Measurements from ENCODE around the gene C1S.

The C1S gene

DNA sequence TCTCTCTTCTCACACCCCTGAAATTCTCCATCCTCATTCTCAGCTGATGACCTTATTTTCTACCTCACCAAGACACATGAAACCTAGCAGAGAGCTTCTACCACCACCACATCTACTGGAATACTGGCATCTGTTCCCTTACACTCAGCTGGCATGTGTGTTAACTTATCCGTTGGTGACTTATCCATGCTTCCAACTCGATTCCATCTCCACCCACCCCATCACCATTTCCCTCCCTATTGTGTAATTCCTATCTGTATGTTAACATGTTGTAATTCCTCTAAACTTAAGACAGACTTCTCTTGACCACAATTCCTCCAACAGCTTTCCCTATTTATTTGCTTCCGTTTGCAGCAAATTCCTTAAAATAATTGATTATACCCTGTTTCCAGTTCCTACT lies 15.4 kb downstream of the C1S start:
- no peak overlapping the region for H3K4me3 ChIP-seq (ENCODE audit: low read depth, low read length)
- TF ChIP-seq, protein P1, sequence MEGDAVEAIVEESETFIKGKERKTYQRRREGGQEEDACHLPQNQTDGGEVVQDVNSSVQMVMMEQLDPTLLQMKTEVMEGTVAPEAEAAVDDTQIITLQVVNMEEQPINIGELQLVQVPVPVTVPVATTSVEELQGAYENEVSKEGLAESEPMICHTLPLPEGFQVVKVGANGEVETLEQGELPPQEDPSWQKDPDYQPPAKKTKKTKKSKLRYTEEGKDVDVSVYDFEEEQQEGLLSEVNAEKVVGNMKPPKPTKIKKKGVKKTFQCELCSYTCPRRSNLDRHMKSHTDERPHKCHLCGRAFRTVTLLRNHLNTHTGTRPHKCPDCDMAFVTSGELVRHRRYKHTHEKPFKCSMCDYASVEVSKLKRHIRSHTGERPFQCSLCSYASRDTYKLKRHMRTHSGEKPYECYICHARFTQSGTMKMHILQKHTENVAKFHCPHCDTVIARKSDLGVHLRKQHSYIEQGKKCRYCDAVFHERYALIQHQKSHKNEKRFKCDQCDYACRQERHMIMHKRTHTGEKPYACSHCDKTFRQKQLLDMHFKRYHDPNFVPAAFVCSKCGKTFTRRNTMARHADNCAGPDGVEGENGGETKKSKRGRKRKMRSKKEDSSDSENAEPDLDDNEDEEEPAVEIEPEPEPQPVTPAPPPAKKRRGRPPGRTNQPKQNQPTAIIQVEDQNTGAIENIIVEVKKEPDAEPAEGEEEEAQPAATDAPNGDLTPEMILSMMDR (IDR thresholded peaks at IDR 0.05; ENCODE audit: borderline replicate concordance, insufficient read depth, low read depth, low read length), result no peak

DNA sequence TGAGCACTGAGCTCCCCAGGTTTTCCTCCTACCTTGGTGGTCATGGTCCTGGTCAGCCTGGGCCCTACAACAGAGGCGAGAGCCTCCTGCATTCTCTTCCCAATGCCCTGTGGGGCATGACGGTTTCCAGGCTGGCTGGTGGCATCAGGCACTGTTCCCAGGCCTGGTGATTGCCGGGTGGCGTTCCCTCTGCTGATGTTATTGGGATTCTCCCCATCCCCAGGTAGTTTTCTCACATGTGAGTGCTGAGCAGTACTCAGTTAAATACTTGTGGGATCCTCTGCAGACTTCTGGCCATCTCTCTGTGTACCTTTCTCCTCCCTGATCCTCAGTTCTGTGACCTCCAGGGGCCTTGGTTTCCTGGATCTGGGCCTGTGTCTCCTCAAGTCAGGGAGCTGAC lies 16.0 kb downstream of the C1S start:
- TF ChIP-seq, protein P1 (IDR thresholded peaks at IDR 0.05; ENCODE audit: borderline replicate concordance, insufficient read depth, low read depth, low read length), result no peak
- no peak overlapping the region for H3K4me3 ChIP-seq (ENCODE audit: low read depth, low read length)

DNA sequence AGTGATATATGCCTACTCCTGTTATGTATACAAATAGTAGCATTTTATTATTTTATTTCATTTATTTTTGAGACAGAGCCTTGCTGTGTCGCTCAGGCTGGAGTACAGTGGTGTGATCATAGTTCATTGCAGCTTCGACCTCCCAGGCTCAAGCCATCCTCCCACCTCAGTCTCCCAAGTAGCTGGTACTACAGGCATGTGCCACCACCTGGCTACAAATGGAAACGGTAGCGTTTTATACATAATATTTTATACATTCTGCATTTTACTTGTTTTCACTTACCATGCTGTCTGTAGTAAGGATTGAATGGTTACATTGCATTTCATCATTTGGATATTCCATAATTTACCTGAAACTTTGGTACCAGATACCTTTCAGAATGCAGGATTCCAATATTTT lies 17.6 kb downstream of the C1S start:
- TF ChIP-seq, protein P1 (IDR thresholded peaks at IDR 0.05; ENCODE audit: borderline replicate concordance, insufficient read depth, low read depth, low read length), result no peak
- no peak overlapping the region for H3K4me3 ChIP-seq (ENCODE audit: low read depth, low read length)

DNA sequence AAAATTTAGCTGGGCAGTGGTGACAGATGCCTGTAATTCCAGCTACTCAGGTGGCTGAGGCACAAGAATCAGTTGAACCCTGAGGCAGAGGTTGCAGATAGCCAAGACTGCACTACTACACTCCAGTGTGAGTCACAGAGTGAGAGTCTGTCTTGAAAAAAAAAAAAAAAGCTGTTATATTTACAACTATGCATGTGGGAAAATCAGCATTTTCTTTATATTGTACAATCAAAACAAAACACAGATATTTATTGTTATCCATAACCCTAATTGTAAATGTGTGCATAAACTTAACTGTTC lies 19.3 kb downstream of the C1S start:
- TF ChIP-seq, protein P1 (IDR thresholded peaks at IDR 0.05; ENCODE audit: borderline replicate concordance, insufficient read depth, low read depth, low read length), result no peak

DNA sequence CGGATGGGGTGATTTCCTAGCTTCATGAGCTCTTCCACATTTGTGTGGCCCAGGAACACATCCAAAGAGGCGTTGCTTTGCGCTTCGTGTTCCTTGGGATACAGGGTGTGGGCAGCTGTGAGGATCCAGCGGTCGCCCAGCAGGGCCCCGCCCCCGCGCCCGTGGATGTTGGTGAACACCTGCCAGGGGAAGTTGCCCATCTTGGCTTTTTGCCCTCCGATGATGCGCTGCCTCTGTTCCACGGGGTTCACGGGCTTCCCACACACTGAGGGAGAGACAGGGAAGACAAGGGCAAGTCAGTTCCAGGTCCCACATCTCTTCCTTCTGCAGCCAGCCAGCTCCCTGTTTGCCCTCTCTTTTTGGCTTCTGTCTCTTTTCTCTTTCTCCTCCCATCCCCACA lies 20.5 kb downstream of the C1S start:
- no peak overlapping the region for H3K4me3 ChIP-seq (ENCODE audit: low read depth, low read length)
- TF ChIP-seq, protein P1 (IDR thresholded peaks at IDR 0.05; ENCODE audit: borderline replicate concordance, insufficient read depth, low read depth, low read length), result no peak

More for the DNA sequence above, 19.3 kb downstream of the C1S start:
- H3K4me3 ChIP-seq (ENCODE audit: low read depth, low read length), result no peak overlapping the region

DNA sequence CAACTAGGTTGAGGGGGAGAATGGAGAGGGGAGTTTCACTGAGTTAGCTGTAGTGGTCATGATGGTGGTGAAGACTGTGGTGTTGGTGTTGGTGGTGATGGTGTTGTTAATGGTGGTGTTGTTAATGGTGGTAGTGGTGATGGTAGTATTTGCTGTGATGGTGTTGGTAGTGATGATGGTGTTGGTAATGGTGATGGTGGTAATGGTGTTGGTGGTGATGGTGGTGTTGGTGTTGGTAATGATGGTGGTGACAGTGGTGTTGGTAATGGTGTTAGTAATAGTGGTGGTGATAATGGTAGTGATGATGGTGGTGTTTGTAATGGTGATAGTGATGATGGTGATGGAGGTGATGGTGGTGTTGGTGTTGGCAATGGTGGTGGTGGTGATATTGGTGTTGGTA lies 22.6 kb downstream of the C1S start:
- no peak overlapping the region for H3K4me3 ChIP-seq (ENCODE audit: low read depth, low read length)
- TF ChIP-seq, protein P1 (IDR thresholded peaks at IDR 0.05; ENCODE audit: borderline replicate concordance, insufficient read depth, low read depth, low read length), result no peak

DNA sequence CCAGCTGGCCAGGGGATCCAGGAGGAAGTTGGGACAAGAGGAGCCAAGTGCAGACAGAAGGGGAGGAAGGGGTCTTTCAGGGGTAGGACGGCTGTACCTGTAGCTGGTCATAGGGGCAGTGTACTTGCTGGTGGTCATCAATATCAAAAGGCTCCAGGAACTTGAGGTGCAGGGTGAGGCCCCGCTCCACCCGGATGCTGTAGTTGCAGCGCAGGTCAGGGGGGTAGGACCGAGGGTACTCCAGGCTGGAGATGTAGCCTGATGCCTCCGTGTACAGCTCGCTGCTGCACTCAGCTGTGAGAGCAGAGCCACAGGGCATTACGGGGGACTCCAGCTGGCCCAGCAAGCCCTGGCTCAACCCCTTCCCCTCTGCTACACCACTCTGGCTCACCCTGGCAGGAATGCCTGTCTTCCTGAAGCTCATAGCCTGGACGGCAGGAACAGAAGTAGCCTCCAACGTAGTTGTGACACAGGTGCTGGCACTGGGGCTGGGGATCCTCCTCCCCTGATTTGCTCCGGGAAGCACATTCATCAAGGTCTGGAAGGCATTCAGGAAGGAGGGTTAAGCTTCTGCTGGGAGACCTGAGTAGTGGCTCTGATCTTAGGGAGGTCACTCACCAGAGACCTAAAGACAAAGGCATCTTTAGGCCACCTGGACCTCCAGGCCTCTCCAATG lies 28.8 kb downstream of the C1S start:
- TF ChIP-seq, protein P1 (IDR thresholded peaks at IDR 0.05; ENCODE audit: borderline replicate concordance, insufficient read depth, low read depth, low read length), result no peak

More for the DNA sequence above, 28.8 kb downstream of the C1S start:
- no peak overlapping the region for H3K4me3 ChIP-seq (ENCODE audit: low read depth, low read length)
